ENCODE data around the gene MAN1B1.

- TF ChIP-seq CTCF (IDR thresholded peaks at IDR 0.05; ENCODE audit: low read length), result no peak
- TF ChIP-seq EZH2phosphoT487 (IDR thresholded peaks at IDR 0.05; ENCODE audit: low read length), result no peak
Measured at GRCh38 chr9:137083394-137084004, 3.3 kb upstream of the MAN1B1 start.

All from MM.1S (cell line).